ENCODE data around the gene NASP. TPM values are rescaled to one million over a fixed set of nuclear protein-coding genes. Genes with fewer than 3 reads are reported as not detected.

NASP gene
- total and polyA plus RNA-seq, 2 of the 4 experiments (the other 2 are of a cell fraction) = 56.6 to 124 TPM

GRCh38 chr1:45644661-45645060 lies 60.8 kb downstream of the NASP start:
- Histone ChIP-seq H2BK120ac (ENCODE audit: low read depth, low read length) (no peak overlapping the region), H2AK5ac (ENCODE audit: low read depth, low read length) (no peak overlapping the region), H3K36me3 (ENCODE audit: control insufficient read depth, insufficient read depth, low read length) (peaks cover 34% of the 10 kb centered on the region), H3K79me1 (ENCODE audit: low read depth in 1 of 2, low read length in 2 of 2) (peaks cover 23 to 62% of the 10 kb centered on the region in 2 experiments), H3K23ac (ENCODE audit: low read depth, low read length) (no peak overlapping the region), H3K4ac (ENCODE audit: low read depth, low read length) (no peak overlapping the region), H3K9me1 (ENCODE audit: insufficient read depth, low read length) (peaks cover 8% of the 10 kb centered on the region), H2BK20ac (ENCODE audit: low read depth, low read length) (no peak overlapping the region), H3K4me2 (ENCODE audit: low read depth, low read length) (no peak overlapping the region), H2AFZ (replicated peaks; ENCODE audit: low read length, poor library complexity) (no peak overlapping the region), H2BK15ac (ENCODE audit: low read depth, low read length) (no peak overlapping the region), H3K14ac (replicated peaks; ENCODE audit: low read depth, low read length) (no peak overlapping the region), H4K91ac (ENCODE audit: insufficient read depth, low read depth, low read length) (no peak overlapping the region), H3K18ac (ENCODE audit: low read depth, low read length) (no peak overlapping the region), H2AK9ac (replicated peaks; ENCODE audit: low read depth, low read length, poor library complexity) (no peak overlapping the region), H3K27ac (ENCODE audit: insufficient read depth, low read length) (no peak overlapping the region), H3K9ac (ENCODE audit: low read depth, low read length) (no peak overlapping the region), H4K5ac (ENCODE audit: low read depth, low read length) (no peak overlapping the region), H3K4me3 (ENCODE audit: insufficient read depth, low read depth, low read length) (no peak overlapping the region), H3K4me1 (ENCODE audit: control insufficient read depth, insufficient read depth, low read length) (peaks cover 5% of the 10 kb centered on the region), H4K20me1 (ENCODE audit: insufficient read depth, low read length) (peaks cover 12% of the 10 kb centered on the region; the same call in 1 of the 2 replicates), H2BK5ac (ENCODE audit: low read depth, low read length, poor library complexity, severe bottlenecking) (no peak overlapping the region), H3K27me3 (ENCODE audit: control insufficient read depth, insufficient read depth, low read length) (no peaks in the 10 kb centered on the region), H4K8ac (ENCODE audit: low read depth in 2 of 2, low read length in 2 of 2) (no peak overlapping the region), H3K56ac (ENCODE audit: extremely low read depth, insufficient read depth, low read length) (no peak overlapping the region), H3K9me3 (ENCODE audit: control insufficient read depth, insufficient read depth, low read length) (no peaks in the 10 kb centered on the region)
- WGBS, 2 experiments (ENCODE audit: extremely low coverage in 2 of 2, insufficient read length in 1 of 2) = no CpG with 5 or more reads among the region's 2 CpGs
- BruUV-seq (replicated peaks) = no TSS peak
- intact Hi-C loops (cut with micrococcal nuclease) = loop anchor here (5.0 kb wide), 1 partner anchor 238 kb away; no protein-coding TSS in a partner anchor
- TF ChIP-seq RCOR1 (IDR thresholded peaks at IDR 0.05; ENCODE audit: insufficient replicate concordance, low read length) (no peak), CTCF (conservative IDR thresholded peaks at IDR 0.05; ENCODE audit: low read depth, low read length) (no peak), MAFK (IDR thresholded peaks at IDR 0.05; ENCODE audit: low read depth, low read length) (no peak), MXI1 (IDR thresholded peaks at IDR 0.05; ENCODE audit: borderline replicate concordance, low read depth, low read length) (no peak), POLR2A (IDR thresholded peaks at IDR 0.05; ENCODE audit: low read depth, low read length) (no peak), CHD1 (IDR thresholded peaks at IDR 0.05; ENCODE audit: low read depth, low read length) (no peak), SMC3 (IDR thresholded peaks at IDR 0.05; ENCODE audit: low read depth, low read length) (no peak), MAZ (IDR thresholded peaks at IDR 0.05; ENCODE audit: borderline replicate concordance, low read depth, low read length) (no peak), USF2 (IDR thresholded peaks at IDR 0.05; ENCODE audit: low read depth, low read length) (no peak), RFX5 (IDR thresholded peaks at IDR 0.05; ENCODE audit: low read depth, low read length) (no peak), FOS (IDR thresholded peaks at IDR 0.05; ENCODE audit: low read depth, low read length) (no peak), CEBPB (IDR thresholded peaks at IDR 0.05; ENCODE audit: low read depth, low read length) (no peak), RAD21 (IDR thresholded peaks at IDR 0.05; ENCODE audit: low read length) (no peak)
- TF ChIP-seq, protein P1, sequence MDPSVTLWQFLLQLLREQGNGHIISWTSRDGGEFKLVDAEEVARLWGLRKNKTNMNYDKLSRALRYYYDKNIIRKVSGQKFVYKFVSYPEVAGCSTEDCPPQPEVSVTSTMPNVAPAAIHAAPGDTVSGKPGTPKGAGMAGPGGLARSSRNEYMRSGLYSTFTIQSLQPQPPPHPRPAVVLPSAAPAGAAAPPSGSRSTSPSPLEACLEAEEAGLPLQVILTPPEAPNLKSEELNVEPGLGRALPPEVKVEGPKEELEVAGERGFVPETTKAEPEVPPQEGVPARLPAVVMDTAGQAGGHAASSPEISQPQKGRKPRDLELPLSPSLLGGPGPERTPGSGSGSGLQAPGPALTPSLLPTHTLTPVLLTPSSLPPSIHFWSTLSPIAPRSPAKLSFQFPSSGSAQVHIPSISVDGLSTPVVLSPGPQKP (IDR thresholded peaks at IDR 0.05; ENCODE audit: borderline replicate concordance, low read depth, low read length) = no peak
- DNase-seq (no peak), ATAC-seq (ENCODE audit: low read depth) (no peak)
- ChIA-PET POLR2A (ENCODE audit: unreplicated experiment) (interaction anchor here (0.6 kb wide), 1 partner anchor 123 kb away, joined by 3 read pairs; the partner anchor contains the start of gene PRDX1), CTCF (interaction anchor here (1.1 kb wide), 1 partner anchor 35 kb away, joined by 3 read pairs; no protein-coding TSS in a partner anchor)
- dilution Hi-C loops (cut with HindIII; ENCODE audit: low sequenced_read_pairs, unreplicated experiment) = no loop called here
- in situ Hi-C loops (cut with MboI; ENCODE audit: low sequenced_read_pairs) = no loop called here
